GM12892 (cell line): Measurements from ENCODE around the gene CCNB2.

ENCODE experiments used
- POLR2AphosphoS5 ChIP-seq: IDR thresholded peaks from 2 replicates; pipeline ENCODE4 v1.6.1; 2011; ENCODE audit warnings: low read depth, low read length, control low read depth
- TAF1 ChIP-seq: IDR thresholded peaks from 2 replicates; pipeline ENCODE4 v1.6.1; 2011; ENCODE audit warnings: low read depth, mild to moderate bottlenecking, control low read depth, low read length, borderline replicate concordance

GRCh38 chr15:59099162-59099685, 5.7 kb upstream of the CCNB2 start:
- TF ChIP-seq TAF1 (no peak), POLR2AphosphoS5 (no peak)
